LNCaP clone FGC (cell line): ENCODE measurements around the gene ZP1.
A peak's percentile ranks its signal among the peaks of the same experiment; 100 is the strongest.

Experiments
- DNase-seq: peaks from one replicate; pipeline ENCODE4 v3.0.0-alpha.2; 2011; ENCODE audit warnings: low read depth
- H3K4me3 ChIP-seq: 2 replicates; pipeline ENCODE4 v1.5.1; 2011; ENCODE audit warnings: mild to moderate bottlenecking, low read depth, low read length, control low read depth
- CTCF ChIP-seq: IDR thresholded peaks from 2 replicates; pipeline ENCODE4 v1.5.1; 2012; ENCODE audit warnings: mild to moderate bottlenecking; ENCODE audit not compliant: control insufficient read depth, insufficient read depth; ENCODE audit errors: extremely low read depth

ZP1 gene

GRCh38 chr11:60923800-60924109 is 56.4 kb downstream of the ZP1 start:
- peak overlapping the region; percentile 85 for H3K4me3 ChIP-seq
- DNase-seq, result no peak
- no peak for TF ChIP-seq CTCF

- peak; percentile 65 for DNase-seq
- peak; percentile 0; the same call in 1 of the 2 replicates for TF ChIP-seq CTCF
- H3K4me3 ChIP-seq, result peak within 1 kb of the TSS; percentile 85
These were observed 57.0 kb downstream of the ZP1 start, which contains the start of gene TMEM132A for GRCh38 chr11:60924110-60924905. Gene TMEM132A (plus strand): TSS chr11:60924460. CDS start chr11:60924634, 174 bp downstream.
